GM19452 (cell line): ENCODE data around the gene PRR5L.

Experiments used
- ATAC-seq: cut with Tn5 transposase; IDR thresholded peaks from one replicate; pipeline ENCODE4 v1.9.1; 2021; ENCODE audit not compliant: unreplicated experiment

The PRR5L gene

DNA sequence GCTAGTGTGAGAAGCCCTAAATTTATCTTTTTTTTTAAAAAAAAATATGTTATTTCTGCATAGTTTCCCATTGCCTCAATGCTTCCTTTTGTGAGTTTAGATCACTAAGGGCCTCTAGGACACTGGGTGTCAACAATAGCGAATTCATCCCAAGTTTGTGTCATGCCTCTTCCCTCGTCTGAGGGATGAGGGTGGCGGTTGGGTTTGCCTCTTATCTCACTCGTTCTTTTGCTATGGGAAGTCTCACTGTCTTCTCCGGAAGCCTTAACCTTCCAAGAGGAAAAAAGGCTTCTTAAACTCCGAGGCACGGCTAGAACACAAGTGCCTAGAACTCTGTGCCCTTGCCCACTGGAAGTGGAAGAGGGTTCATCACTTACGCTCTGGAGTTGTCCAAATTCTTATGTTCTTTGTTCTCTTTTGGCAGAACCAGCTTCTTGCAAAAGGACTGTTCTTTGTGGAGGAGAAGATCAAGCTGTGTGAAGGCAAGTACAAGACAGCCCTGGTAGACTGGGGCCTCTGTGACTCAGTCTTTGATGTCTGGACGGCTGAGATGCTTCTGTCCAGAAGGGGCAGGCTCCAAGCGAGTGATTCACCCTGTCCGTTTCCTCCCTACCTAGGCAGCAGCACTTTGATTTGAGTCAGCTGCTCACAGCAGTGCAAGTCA is 135.5 kb downstream of the PRR5L start:
- no peak for ATAC-seq

DNA sequence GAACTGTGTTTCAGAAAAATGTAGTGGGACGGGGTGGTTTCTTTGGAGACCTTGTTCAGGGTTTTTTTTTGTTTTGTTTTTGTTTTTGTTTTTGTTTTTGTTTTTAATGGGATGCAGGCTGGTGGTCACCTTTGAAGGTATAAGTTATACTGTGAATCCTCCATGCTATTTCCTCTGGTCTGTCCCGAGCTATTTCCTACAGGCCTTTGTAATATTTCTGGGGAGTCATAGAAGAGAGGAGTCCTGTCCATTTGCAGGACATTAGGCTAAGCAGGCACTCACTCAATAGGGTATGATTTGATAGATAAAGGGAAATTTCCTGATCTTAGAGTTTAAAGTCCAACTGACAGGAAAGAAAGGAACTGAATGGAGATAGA is 136.0 kb downstream of the PRR5L start:
- no peak for ATAC-seq

- ATAC-seq = no peak
Observed at GRCh38 chr11:36432738-36433137, 136.7 kb downstream of the PRR5L start.

DNA sequence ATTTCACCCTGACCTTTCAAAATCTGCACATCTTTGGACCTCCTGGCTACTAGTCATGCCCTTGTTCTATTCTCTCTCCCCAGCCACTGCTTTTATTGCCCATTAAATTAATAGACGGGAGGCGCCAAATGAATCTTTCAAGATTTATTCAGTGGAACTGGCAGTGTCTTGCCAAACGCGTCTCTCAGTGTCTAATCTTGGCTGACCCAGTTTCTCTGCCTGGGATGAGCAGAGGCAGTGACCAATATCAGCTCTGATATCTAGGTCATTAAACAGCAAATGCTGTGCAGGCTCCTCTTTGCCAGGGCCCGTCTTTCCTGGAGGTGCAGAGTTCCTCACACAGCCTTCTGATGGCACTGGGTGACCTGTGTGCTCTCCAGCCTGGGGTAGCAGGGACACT is 140.0 kb downstream of the PRR5L start:
- ATAC-seq = no peak

GRCh38 chr11:36436589-36436988 is 140.5 kb downstream of the PRR5L start:
- no peak for ATAC-seq

DNA sequence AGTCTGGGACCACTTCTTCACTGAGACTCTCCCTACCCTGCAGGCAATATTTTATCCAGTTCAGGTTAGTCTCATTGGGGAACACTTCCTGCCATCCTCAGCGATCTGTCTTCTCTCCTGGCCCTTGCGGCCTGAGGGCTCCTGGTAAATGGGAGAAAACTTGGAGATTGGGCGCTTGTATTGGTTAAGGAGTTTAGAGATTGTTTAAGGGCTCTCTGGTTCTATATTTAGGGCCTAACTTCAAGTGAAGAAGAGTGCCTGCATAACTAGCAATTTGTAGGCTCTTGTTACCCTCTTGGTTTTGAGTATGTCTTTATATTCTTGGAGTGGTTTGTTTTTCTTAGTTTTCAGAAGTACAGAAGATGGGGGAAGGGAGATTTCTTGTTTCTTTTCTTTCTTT is 141.3 kb downstream of the PRR5L start:
- no peak for ATAC-seq

- no peak for ATAC-seq
Observed at GRCh38 chr11:36438126-36438525, 142.0 kb downstream of the PRR5L start.

GRCh38 chr11:36441610-36442208 is 145.6 kb downstream of the PRR5L start:
- ATAC-seq = peak; percentile 87

- no peak for ATAC-seq
Observed at GRCh38 chr11:36443661-36444060, 147.6 kb downstream of the PRR5L start.

DNA sequence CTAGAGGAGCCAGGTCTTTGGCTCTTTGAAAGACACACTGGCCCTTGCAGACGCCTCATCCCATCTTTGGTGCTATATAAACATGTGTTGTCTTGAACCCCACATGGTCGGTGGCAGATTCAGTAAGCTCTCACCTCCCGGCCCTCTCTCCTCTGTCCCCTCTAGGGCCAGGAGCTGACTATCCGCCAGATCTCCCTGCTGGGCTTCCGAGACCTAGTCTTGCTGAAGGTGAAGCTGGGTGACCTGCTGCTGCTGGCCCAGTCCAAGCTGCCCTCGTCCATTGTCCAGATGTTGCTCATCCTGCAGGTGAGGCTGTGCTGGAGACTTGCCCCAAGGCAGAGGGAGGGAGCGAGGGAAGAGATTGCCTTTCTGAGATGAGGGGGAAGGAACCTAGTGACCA is 150.0 kb downstream of the PRR5L start:
- ATAC-seq = no peak

DNA sequence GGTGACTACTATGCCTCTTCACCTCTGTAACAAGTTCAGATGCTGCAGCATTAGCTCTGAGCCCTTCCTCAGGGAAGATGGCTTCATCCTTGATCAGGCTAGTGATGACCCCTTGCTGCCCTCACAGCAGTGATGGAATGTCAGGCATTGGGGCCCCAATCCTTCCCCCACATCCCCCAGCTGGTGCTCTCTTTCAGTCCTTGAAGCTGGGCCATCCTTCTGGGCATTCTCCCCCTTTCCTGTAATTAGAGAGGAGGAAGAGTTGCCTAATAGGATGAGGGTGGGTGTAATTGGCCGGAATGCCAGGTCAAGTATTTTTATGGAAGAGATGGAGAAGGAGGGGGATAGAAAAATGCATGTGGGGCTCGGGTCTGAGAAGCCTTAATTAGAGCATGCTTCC is 151.4 kb downstream of the PRR5L start:
- no peak for ATAC-seq

- no peak for ATAC-seq
Observed at GRCh38 chr11:36447947-36448346, 151.9 kb downstream of the PRR5L start.

DNA sequence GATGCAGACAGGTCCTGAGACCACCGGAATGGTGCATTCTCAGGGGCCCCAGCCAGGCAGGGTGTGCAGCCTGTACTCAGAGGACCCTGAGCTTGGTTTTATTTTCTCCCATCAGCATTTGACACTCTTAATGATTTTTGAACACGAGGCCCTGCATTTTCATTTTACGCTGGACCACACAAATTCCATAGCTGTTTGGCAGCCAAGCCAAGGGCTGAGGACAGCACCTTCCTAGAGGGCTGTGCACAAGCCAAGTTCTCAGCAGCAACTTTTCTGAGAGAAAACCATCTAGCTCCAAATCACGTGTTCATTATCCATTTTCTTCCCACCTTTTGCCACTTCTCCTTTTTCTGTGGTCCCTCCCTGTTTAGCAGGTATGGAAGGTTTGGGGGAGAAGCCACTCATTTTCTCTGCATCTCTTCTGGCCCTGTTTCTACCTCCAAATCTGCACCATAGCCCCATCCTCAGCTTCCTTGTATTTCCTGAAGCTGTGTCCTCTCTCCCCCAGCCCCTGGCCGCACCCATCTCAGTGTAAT is 153.5 kb downstream of the PRR5L start:
- ATAC-seq = peak; percentile 31

DNA sequence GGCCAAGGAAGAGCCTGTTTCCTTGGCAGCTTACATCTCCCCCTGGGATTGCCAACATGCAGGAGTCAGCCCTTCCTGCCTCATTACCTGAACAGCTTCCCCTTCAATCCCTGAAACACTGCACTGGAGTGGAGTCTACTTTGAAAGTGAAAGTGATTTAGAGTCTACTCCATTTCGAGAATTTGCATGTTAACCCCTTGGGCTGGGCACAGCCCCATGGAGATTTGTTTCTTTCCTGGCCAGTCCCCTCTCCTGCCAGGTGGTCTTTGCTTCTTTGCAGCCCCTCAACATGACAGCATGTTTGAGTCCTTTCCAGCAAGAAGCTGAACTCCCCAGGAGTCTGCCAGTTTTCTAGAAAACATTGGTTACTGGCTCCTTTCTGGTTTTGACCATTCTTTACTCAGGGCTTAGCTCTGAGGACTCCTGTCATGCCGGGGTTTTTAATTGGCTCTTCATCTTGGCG is 154.1 kb downstream of the PRR5L start:
- peak; percentile 76 for ATAC-seq

GRCh38 chr11:36451045-36451444 is 155.0 kb downstream of the PRR5L start:
- ATAC-seq = no peak

GRCh38 chr11:36451681-36452080 is 155.6 kb downstream of the PRR5L start:
- no peak for ATAC-seq

- no peak for ATAC-seq
Observed at GRCh38 chr11:36452236-36452940, 156.3 kb downstream of the PRR5L start.

GRCh38 chr11:36452961-36453360 is 156.9 kb downstream of the PRR5L start:
- ATAC-seq = no peak

- ATAC-seq = no peak
Observed at GRCh38 chr11:36453678-36454077, 157.6 kb downstream of the PRR5L start.

GRCh38 chr11:36454551-36454940 is 158.5 kb downstream of the PRR5L start:
- ATAC-seq = no peak

DNA sequence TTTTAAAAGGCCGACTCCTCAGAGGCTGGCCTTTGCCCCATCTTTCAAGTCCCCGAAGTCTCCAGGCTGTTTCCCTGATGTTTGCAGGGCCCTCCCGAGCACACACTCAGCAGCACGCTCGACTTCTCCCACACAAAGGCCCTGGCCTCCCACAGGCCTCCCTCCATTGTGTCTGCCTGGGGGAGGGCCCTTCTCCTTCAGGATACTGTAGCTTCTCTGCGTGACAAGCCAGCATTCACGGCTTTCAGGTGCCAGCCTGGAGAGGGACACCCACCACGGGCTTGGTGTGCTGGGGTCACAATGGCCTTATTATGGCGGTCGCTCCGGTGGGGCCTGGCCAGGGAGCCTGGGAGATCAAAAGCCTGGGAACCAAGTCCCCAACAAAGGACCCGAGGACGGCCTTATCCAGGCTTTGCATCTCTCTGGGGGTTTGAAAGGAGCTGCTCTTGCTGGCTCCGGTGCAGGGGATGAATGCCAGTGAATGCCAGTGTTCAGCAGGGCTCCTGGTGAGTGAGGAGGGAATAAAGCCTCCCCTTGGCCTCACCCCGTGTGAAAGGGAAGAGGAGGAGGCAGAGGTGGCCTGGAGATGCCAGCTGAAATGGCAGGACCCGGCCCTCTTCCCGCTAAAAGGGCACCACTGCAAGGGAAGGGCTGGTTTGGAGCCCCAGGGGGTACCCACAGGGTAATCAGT is 159.0 kb downstream of the PRR5L start:
- ATAC-seq = no peak
